A549 (cell line): ENCODE data around the gene KCNG2. TPM values are rescaled to one million over a fixed set of nuclear protein-coding genes. Genes with fewer than 3 reads are reported as not detected.

ENCODE experiments used
- ATAC-seq, 2 experiments: fragments of 200-7000 bp in 1 of 2; fragments of >200 bp in 1 of 2; cut with Nextera tagmentation in 1 of 2; cut with Tn5 transposase in 1 of 2; 3 replicates each; pipeline versions ENCODE4 v1.8.0 to v1.9.1; 2018 to 2020; ENCODE audit warnings: mild to moderate bottlenecking in 1 of 2, moderate library complexity in 1 of 2
- CTCF ChIA-PET: fragments of 300-600 bp; sonication (Branson Sonifier 250); formaldehyde crosslinking; extraction: SDS; loops from one replicate; lab custom pipeline; 2021; ENCODE audit warnings: antibody characterized with exemption, inconsistent platforms; lab: Yijun Ruan, JAX
- POLR2A ChIA-PET: fragments of 350-600 bp; formaldehyde crosslinking; extraction: SDS; loops from one replicate; lab custom pipeline; 2021; ENCODE audit warnings: antibody characterized with exemption, inconsistent platforms; lab: Yijun Ruan, JAX
- DNase-seq, 2 experiments: peaks; one replicate each; pipeline versions ENCODE4 v3.0.0 to v3.0.0-alpha.2; 2011 to 2016; ENCODE audit warnings: low read depth in 1 of 2, low spot score in 1 of 2
- FAIRE-seq: peaks from 2 replicates; lab custom pipeline; 2011; peaks lifted over from hg19 to GRCh38; lab: Jason Lieb, UNC
- H3K27ac ChIP-seq, 2 experiments: fragments of >200 bp; sonication (Bioruptor Twin); formaldehyde crosslinking; 3 replicates each; pipeline ENCODE4 v1.5.1; 2016 to 2017
- H3K4me1 ChIP-seq: fragments of >200 bp; sonication (Bioruptor Twin); formaldehyde crosslinking; 3 replicates; pipeline ENCODE4 v1.6.1; 2016
- H3K4me2 ChIP-seq: fragments of >200 bp; sonication (Bioruptor Twin); formaldehyde crosslinking; 3 replicates; pipeline ENCODE4 v1.6.1; 2016
- H3K4me3 ChIP-seq: fragments of >200 bp; sonication (Bioruptor Twin); formaldehyde crosslinking; 3 replicates; pipeline ENCODE4 v1.5.1; 2016
- H3K9me3 ChIP-seq: fragments of >200 bp; sonication (Bioruptor Twin); formaldehyde crosslinking; 3 replicates; pipeline ENCODE4 v1.6.1; 2016
- ATOH8 ChIP-seq: fragments of 250-450 bp; sonication (Bioruptor Pico); IDR thresholded peaks from 2 replicates; pipeline ENCODE4 v1.5.0; 2020; ENCODE audit warnings: low read depth, mild to moderate bottlenecking, moderate library complexity
- BHLHE40 ChIP-seq: IDR thresholded peaks from 2 replicates; pipeline ENCODE4 v1.6.1; 2012; ENCODE audit warnings: low read depth, low read length, inconsistent platforms
- CHD2 ChIP-seq: fragments of 150-350 bp; IDR thresholded peaks from 2 replicates; pipeline ENCODE4 v1.6.1; 2014; ENCODE audit warnings: low read length; ENCODE audit not compliant: partially characterized antibody
- E2F6 ChIP-seq: IDR thresholded peaks from 2 replicates; pipeline ENCODE4 v1.6.1; 2012; ENCODE audit warnings: low read depth, borderline replicate concordance
- EHMT2 ChIP-seq: fragments of 200-600 bp; sonication (generic); IDR thresholded peaks from 2 replicates; pipeline ENCODE4 v1.6.1; 2016; ENCODE audit warnings: antibody characterized with exemption, low read depth, mild to moderate bottlenecking, moderate library complexity
- ELK1 ChIP-seq: fragments of 150-350 bp; IDR thresholded peaks from 2 replicates; pipeline ENCODE4 v1.6.1; 2014; ENCODE audit warnings: low read depth, mild to moderate bottlenecking, low read length
- FOSL2 ChIP-seq, 2 experiments: fragments of 450-650 bp in 1 of 2; fragments of >200 bp in 1 of 2; sonication (Bioruptor Twin) in 1 of 2; formaldehyde crosslinking; IDR thresholded peaks; 2 replicates each; pipeline versions ENCODE4 v1.5.0 to v1.6.1; 2016 to 2020; ENCODE audit warnings: mild to moderate bottlenecking in 1 of 2, moderate library complexity in 1 of 2
- GATA3 ChIP-seq: IDR thresholded peaks from 2 replicates; pipeline ENCODE4 v1.6.1; 2012; ENCODE audit warnings: borderline replicate concordance
- HMGXB4 ChIP-seq: fragments of 250-450 bp; sonication (Bioruptor Pico); IDR thresholded peaks from 2 replicates; pipeline ENCODE4 v1.5.0; 2021; ENCODE audit warnings: mild to moderate bottlenecking, moderate library complexity, borderline replicate concordance
- MAFK ChIP-seq: fragments of 450-650 bp; IDR thresholded peaks from 2 replicates; pipeline ENCODE4 v1.6.1; 2014; ENCODE audit not compliant: partially characterized antibody
- MYC ChIP-seq: IDR thresholded peaks from 2 replicates; pipeline ENCODE4 v1.6.1; 2012; ENCODE audit warnings: mild to moderate bottlenecking, inconsistent platforms, low read length, improper control_type of control experiment, borderline replicate concordance
- NPAS2 ChIP-seq: fragments of 250-450 bp; sonication (Bioruptor Pico); IDR thresholded peaks from 2 replicates; pipeline ENCODE4 v1.8.0; 2022; ENCODE audit warnings: mild to moderate bottlenecking, moderate library complexity, borderline replicate concordance
- PHF8 ChIP-seq: fragments of 200-600 bp; sonication (generic); IDR thresholded peaks from 2 replicates; pipeline ENCODE4 v1.6.1; 2016; ENCODE audit warnings: low read depth, mild to moderate bottlenecking, antibody characterized with exemption, moderate library complexity, borderline replicate concordance
- POLR2AphosphoS2 ChIP-seq: conservative IDR thresholded peaks from 2 replicates; pipeline ENCODE4 v1.6.1; 2012; ENCODE audit warnings: low read length, improper control_type of control experiment, inconsistent platforms
- RFX5 ChIP-seq: fragments of 450-650 bp; IDR thresholded peaks from 2 replicates; pipeline ENCODE4 v1.7.1; 2014; ENCODE audit warnings: antibody characterized with exemption, mild to moderate bottlenecking, moderate library complexity
- TFCP2L1 ChIP-seq: fragments of 250-450 bp; sonication (Bioruptor Pico); IDR thresholded peaks from 2 replicates; pipeline ENCODE4 v1.5.0; 2021; ENCODE audit warnings: mild to moderate bottlenecking
- USF2 ChIP-seq: fragments of 450-650 bp; IDR thresholded peaks from 2 replicates; pipeline ENCODE4 v1.6.1; 2014; ENCODE audit warnings: antibody characterized with exemption
- ZFP36 ChIP-seq: fragments of 450-650 bp; IDR thresholded peaks from 2 replicates; pipeline ENCODE4 v1.6.1; 2014; ENCODE audit warnings: borderline replicate concordance; ENCODE audit not compliant: partially characterized antibody
- ZSCAN20 ChIP-seq: fragments of 250-450 bp; sonication (Bioruptor Pico); IDR thresholded peaks from 2 replicates; pipeline ENCODE4 v1.8.0; 2022; ENCODE audit warnings: mild to moderate bottlenecking, moderate library complexity
- WGBS: methylation state at CpG from one replicate; pipeline ENCODE4 v1.1.6; 2017; ENCODE audit errors: missing lambda C conversion rate; 5-methylcytosine and 5-hydroxymethylcytosine counted together
- polyA plus RNA-seq, 4 experiments: library from polyadenylated mRNA; depleted of rRNA in 3 of 4; stranded (reverse); fragments of >200 nt; fragmentation: RNase III in 1 of 4; extraction: RNeasy Plus Mini Kit Qiagen cat#74134 plus additional on column Dnase treatment in 1 of 4; gene quantifications; 2 replicates in 3 of 4; 3 replicates in 1 of 4; pipeline ENCODE4 v1.2.3, GENCODE V29; 2011 to 2017

Gene KCNG2
- polyA plus RNA-seq, 2 of the 4 experiments (the other 2 are of a cell fraction), result not detected

- no peak; a peak in 1 of 6 replicates for ATAC-seq
- H3K4me3 ChIP-seq, result no peak overlapping the region
- H3K4me2 ChIP-seq, result no peak overlapping the region
- no peak for FAIRE-seq
- no peak for DNase-seq
- no peaks in the 10 kb centered on the region for H3K4me1 ChIP-seq
- H3K9me3 ChIP-seq, result no peaks in the 10 kb centered on the region
- H3K27ac ChIP-seq, result no peak overlapping the region
- TF ChIP-seq RFX5, result no peak
- no peak for TF ChIP-seq MYC
- no peak for TF ChIP-seq EHMT2
- no peak for TF ChIP-seq ZSCAN20
- no peak for TF ChIP-seq NPAS2 (CRISPR knock-in tag)
- no peak for TF ChIP-seq PHF8
- no peak for TF ChIP-seq MAFK
- no peak for TF ChIP-seq FOSL2 (IDR thresholded peaks at IDR 0.05)
- no peak for TF ChIP-seq FOSL2 (CRISPR knock-in tag; IDR thresholded peaks at IDR 0.05)
- TF ChIP-seq TFCP2L1, result no peak
- TF ChIP-seq USF2, result no peak
- TF ChIP-seq CHD2, result no peak
- TF ChIP-seq ELK1, result no peak
- TF ChIP-seq POLR2AphosphoS2, result no peak
- TF ChIP-seq ATOH8, result no peak
- TF ChIP-seq ZFP36, result no peak
- no peak for TF ChIP-seq E2F6
- ChIA-PET CTCF (interaction anchor here (0.9 kb wide), 1 partner anchor 13 kb away, joined by 3 read pairs; no protein-coding TSS in a partner anchor), POLR2A (no interaction called here)
- 68% methylated on average over 25 of the region's 26 CpGs for WGBS
Observed at GRCh38 chr18:79853303-79853992, 55.7 kb downstream of the KCNG2 start.

- POLR2A ChIA-PET, result no interaction called here
- TF ChIP-seq HMGXB4 (CRISPR knock-in tag), result no peak
- no peak for TF ChIP-seq GATA3
- TF ChIP-seq BHLHE40, result no peak
- TF ChIP-seq, all 56 proteins: peak for 0
- Histone ChIP-seq H3K4me1 (no peaks in the 10 kb centered on the region), H3K4me2 (no peak overlapping the region), H3K27ac (no peak overlapping the region), H3K9me3 (no peaks in the 10 kb centered on the region), H3K4me3 (no peak overlapping the region)
- CTCF ChIA-PET, result interaction anchor here (0.9 kb wide), 1 partner anchor 14 kb away, joined by 3 read pairs; no protein-coding TSS in a partner anchor
- no peak; a peak in 1 of 6 replicates for ATAC-seq
- no peak for DNase-seq
- FAIRE-seq, result no peak
- WGBS, result 76% methylated on average over 10 of the region's 15 CpGs
Observed at GRCh38 chr18:79853993-79854364, 56.2 kb downstream of the KCNG2 start.
